HG03045 (cell line): ENCODE results near the gene NEUROD2.

Source experiments
- ATAC-seq: cut with Tn5 transposase; IDR thresholded peaks from one replicate; pipeline ENCODE4 v1.9.1; 2021; ENCODE audit warnings: mild to moderate bottlenecking, moderate library complexity; ENCODE audit not compliant: unreplicated experiment

The NEUROD2 gene

DNA sequence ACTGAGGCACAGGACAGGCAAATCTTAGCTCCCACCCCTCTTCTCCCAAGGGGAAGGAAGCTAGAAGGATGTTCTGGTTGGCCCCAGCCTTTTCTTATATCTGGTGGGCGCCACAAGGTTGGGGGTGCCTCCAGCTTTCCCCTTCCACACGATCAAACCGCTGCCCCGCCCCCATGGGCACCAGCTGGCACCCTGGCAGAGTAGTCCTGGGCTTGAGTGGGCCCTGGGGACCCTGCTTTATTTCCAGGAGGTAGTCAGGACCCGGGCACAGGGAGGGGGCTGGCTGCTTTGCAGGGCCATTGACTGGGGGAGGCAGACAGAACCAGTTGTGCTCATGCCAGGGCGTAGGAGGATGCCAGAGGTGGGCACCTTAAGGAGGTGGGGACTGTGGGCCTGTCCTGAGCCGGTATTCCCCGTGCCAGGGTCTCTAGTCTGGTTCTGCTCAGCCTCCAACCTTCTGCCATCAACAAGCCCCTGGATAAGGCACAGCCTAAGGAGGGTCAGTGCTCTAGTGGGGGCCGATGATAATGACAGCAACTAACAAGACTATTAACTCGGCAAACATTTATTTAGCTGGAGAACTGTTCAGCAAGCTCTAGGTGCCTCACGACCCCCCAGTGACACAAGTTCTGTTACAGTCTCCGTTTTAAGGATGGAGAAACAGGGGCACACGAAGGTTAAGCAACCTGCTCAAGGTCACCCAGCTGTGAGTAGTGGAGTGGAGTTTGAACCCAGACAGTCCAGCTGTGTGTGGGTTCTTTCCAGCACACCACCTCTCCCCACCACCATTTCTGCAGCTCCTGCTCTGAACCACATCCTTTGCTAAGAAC is 11.5 kb upstream of the NEUROD2 start:
- ATAC-seq, result no peak

DNA sequence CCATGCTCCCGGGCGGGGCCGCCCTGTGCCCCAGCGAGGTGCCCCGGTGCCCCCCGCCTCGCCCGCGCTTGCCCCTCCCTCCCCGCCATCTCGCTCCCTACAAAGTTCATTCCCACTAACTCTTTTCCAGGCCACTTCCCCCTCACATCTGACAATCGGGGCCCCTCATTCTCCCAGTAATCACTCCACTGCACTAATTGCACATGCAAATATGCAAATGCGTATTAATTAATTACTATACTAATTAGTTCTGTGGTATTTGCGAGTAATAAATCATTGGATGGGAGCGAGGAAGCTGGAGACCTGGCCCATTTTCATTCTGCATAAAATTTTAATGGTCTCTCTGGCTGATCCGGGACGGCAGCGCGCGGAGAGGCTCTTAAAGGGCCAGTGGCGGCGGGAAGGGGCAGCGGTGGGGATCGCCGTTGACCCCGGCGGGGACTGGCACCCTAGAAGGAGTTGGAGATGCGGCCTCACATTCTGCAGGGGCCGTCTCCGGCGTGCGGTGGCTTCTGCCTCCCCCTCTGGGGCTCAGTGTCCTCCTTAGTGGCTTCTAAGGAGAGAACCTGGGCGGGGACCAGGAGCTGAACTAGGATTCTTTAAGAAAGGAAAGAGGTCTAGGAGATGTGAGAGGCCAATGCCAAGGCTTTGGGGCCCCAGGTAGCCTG is 10.7 kb upstream of the NEUROD2 start:
- no peak for ATAC-seq

GRCh38 chr17:39617446-39618245 is 9.9 kb upstream of the NEUROD2 start:
- ATAC-seq, result no peak

DNA sequence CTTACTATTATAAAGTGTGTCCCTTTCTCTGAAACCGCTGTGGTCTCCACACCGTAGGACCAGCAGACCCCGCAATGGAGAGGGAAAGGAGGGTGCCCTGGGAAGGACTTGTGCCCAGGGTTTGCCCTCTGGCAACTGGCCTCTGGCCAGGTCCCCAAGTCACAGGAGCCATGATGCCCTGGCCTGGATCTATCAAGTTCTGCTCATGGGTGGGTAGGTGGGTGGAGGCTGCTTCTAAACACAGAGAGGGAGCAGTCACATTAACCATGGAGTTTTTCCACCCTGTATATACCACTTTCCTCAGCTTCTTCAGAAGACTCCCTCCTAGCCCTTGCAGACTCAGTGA is 9.4 kb upstream of the NEUROD2 start:
- no peak for ATAC-seq

GRCh38 chr17:39615434-39615833 is 7.7 kb upstream of the NEUROD2 start:
- ATAC-seq, result no peak

DNA sequence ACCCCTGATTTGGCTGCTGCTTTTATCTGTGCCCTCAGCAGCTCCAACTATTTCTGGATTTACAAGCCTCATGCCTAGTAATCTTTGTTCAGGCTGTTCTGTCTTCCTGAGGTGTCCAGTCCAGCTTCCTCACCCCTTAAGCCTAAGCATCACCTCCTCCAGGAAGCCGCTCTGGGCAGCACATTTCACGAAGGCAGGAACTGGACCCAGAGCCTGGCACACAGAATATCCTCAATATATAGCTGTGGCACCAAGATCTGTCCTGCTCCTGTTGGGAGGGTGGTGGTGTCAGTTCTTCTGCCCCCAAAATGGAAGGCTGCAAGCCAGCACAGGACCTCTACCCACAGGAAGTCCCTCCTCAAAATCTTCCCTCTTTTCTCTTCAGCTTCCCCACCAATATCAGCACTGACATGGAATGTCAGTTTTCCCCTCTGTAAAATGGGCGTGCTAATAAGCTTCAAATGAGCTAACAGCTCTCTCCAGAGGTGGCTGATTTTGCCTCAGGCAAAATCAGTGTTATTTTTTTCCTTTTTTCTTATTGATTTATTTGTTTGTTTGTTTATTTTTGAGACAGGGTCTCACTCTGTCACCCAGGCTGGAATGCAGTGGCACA is 6.9 kb upstream of the NEUROD2 start:
- ATAC-seq, result no peak

- no peak for ATAC-seq
Measured at GRCh38 chr17:39612935-39613464, 5.3 kb upstream of the NEUROD2 start.

DNA sequence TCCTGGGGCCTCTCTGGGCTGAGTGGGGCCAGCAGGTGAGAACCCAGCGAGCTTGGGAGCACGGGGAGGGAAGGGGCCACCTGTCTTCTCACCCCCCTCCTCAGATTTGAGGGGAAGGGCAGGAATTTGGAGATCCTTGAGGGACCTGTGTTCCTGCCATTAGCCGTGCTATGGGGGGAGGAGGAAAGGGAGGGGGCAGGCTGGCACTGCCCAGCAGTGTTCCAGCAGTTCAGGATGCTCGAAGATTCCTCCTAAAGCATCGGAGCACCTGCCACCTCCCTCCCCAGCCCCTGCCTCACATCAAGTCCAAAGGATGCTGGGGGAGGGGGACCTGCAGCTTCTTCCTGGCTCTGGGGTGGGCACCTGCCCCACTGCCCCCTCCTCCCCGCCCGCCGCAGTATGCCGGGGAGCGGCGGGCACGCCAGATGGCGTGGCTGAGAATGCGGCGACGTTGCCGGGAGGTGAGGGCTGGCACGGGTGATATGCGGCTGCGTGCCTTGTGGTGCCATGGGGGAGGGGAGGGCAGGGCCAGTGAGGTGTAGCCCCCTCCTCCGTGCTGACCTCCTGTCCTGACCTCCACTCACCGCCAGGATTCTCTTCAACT is 4.7 kb upstream of the NEUROD2 start:
- ATAC-seq, result no peak

GRCh38 chr17:39611401-39612112 is 3.8 kb upstream of the NEUROD2 start:
- ATAC-seq, result no peak

DNA sequence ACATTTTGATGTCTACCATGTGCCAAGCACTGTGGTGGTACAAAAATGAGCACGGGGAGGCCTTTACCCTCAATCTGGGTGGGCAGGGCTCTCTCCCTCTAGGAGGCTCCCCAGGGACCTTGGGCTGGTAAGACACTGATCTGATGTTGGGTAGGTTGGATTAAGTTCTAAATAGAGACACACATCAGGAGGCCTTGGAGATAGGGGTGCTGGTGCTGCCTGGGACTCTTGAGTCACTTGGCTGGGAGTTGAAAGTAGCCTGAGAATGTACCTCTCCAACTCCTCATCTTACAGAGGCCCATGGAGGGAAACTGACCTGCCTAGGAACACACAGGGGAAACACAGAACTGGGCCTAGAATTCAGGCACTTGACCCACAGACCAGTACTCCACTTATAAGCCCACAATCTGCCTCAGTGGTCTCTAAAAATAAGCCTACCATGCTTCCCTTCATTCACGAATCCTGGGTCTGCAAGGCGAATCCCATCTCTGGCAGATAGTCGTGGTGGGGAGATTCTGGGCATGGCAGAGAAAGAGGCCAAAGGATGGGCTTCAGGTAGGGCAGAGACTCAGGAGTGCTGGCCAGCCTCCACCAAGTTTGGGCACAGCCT is 1.8 kb upstream of the NEUROD2 start:
- ATAC-seq, result no peak

DNA sequence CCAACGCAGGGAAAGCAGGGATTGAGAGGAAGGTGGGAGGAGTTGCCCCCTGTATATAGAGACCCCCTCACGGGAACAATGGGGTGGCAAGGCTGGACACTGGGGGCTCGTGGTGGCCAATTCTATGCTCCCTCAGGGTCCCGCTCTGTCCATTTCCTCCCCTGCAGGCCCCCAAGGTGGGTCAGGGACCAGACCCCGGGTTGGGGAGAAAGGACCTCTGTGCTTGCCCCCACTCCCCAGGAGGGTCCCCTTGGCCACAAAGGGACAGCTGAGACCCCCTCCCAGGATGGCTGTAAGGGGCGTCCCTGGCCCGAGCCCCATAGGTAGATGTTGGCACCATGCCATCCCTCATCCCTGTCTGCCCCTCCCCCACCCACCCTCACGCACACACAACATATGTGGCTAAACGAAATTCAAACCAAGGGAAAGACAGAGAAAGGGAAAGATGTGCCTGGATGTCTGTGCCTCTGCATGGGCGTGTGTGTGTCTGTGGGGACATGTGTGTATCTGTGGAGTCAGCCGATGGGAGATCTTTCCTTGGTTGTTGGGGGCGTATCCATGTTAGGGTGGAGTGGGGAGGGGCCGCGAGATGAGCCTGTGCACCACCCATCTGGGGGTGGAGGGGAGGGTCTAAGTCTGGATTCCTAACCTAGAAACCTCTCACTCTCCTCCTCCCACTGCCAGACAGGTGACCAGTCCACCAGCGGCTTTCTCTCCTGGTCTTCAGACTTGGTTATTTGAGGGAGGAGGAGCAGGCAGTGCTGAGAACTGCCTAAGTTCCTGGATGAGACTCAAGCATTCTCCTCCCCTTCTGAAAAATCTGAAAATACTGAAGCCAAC is 642 bp upstream of the NEUROD2 start:
- no peak for ATAC-seq

DNA sequence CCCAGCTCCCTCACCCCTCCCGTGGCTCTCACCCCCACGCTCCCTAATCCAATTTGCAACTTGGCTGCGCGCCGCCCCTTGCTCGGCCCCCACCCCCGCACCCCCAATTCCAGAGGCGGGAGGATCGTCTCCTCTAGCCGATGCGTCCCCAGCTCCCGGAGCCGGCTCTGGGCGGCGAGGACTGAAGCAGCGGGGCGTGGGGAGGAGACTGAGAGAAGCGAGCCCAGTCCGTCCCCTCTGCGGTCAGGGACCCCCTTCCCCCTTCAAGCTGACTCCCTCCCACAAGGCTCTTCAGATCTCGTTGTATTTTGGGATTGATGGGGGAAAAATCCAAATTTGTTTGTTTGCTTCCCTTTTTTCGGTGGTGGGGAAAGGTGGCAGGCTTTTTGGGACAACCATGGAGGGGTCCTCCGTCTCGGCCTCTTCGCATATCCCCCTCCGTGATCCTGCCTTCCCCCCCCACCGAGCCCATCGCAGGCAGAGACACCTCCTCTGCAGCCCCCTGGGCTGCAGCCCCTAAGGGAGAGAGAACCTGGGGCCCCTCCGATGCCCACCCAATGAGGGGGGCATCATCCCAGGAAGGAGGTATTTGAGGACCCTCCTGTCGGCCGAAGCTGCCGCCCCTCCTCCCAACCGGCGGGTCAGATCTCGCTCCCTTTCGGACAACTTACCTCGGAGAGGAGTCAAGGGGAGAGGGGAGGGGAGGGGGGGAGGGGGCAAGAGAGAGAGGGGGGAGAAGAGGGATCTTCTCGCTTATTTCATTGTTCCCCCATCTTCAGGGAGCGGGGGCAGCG is 466 bp downstream of the NEUROD2 start:
- ATAC-seq, result no peak

DNA sequence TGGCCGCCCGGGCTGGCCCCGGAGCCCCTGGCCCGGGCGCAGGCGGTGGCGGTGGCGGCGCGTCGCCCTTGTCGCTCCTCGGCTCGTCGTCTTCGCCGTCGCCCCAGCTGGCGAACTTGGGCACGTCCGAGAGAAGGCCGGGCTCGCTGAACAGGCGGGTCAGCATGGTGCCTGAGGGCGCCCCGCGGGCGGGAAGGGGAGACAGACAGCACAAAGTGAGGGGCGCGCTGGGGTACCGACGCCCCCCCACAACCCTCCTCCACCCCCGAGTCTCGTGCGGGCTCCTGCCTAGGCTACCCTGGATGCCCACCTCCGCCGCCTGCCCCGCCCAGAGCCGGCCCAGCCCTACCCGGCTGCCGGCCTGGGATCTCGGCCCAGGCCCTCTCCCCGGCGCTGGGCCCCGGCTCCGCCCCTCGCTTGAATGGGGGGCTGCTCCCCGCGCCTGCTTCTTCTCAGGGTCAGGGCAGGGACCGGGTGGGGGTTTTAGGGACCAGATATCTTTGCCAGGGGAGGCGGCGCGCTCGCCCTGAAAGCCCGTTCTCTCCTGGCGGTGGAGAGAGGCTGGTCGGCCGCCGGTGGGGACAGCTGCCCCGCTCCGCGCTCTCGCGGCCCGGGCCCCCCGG is 1.2 kb downstream of the NEUROD2 start:
- ATAC-seq, result no peak

- no peak for ATAC-seq
Measured at GRCh38 chr17:39605492-39606433, 2.0 kb downstream of the NEUROD2 start.

DNA sequence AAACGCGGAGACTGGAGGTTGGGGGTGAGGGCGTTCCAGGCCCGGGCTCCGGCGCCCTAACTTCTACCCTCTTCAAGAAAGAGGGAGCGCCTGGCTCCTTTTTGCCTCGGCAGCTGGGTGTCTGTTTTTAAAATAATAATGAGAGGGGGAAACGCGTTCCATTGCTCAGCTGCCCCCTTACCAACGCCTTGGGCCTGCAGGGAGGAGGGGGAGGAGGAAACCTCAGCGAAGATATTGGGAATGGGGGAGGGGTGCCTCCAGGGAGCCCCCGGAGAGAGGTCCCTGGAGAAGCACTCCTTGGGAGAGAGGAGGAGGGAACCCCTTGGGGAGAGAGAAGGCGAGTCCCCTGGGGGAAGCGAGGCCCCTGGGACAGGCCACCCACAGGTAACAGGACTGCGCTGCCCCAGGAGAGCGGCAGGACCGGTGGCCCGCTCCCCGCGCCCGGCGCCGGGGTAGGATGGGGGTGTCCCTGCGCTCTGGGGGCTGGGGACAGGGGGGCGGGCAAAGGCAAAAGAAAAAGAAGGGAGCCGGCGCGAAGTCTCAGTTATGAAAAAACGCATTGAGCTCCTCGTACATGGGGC is 2.7 kb downstream of the NEUROD2 start:
- no peak for ATAC-seq
